Kidney (tissue), 14 donors: Measurements from ENCODE around the gene DENND1B. TPM values are rescaled to one million over a fixed set of nuclear protein-coding genes. Genes with fewer than 3 reads are reported as not detected.

Experiments used
- DNase-seq, 5 donors: peaks; one replicate each; pipeline ENCODE4 v3.0.0-alpha.2; 2013 to 2020
- FAIRE-seq: peaks from 2 replicates; lab custom pipeline; 2012; peaks lifted over from hg19 to GRCh38; lab: Jason Lieb, UNC
- H3K27ac ChIP-seq, 2 donors: one replicate each; pipeline ENCODE4 v1.7.0; 2013; ENCODE audit warnings: low read depth in 2 of 2, low read length in 2 of 2, inconsistent platforms in 1 of 2
- H3K27me3 ChIP-seq: one replicate; pipeline ENCODE4 v1.7.1; 2013; ENCODE audit warnings: low read length, inconsistent platforms; ENCODE audit not compliant: control insufficient read depth, insufficient read depth
- H3K36me3 ChIP-seq, 3 donors: one replicate each; pipeline versions ENCODE4 v1.7.0 to v1.7.1; 2013; ENCODE audit warnings: low read length in 3 of 3, control low read depth in 1 of 3, inconsistent platforms in 1 of 3; ENCODE audit not compliant: insufficient read depth in 3 of 3, control insufficient read depth in 2 of 3
- H3K4me1 ChIP-seq, 3 donors: one replicate each; pipeline versions ENCODE4 v1.7.0 to v1.7.1; 2013; ENCODE audit warnings: low read length in 3 of 3, inconsistent platforms in 1 of 3, low read depth in 1 of 3; ENCODE audit not compliant: control insufficient read depth in 2 of 3, insufficient read depth in 2 of 3
- H3K4me3 ChIP-seq, 3 donors: one replicate each; pipeline versions ENCODE4 v1.7.0 to v1.8.1; 2013; ENCODE audit warnings: low read length in 3 of 3, control low read depth in 1 of 3, inconsistent platforms in 1 of 3
- H3K9ac ChIP-seq, 3 donors: one replicate each; pipeline versions ENCODE4 v1.7.0 to v1.7.1; 2013; ENCODE audit warnings: low read length in 3 of 3, control low read depth in 1 of 3, inconsistent platforms in 1 of 3
- H3K9me3 ChIP-seq, 3 donors: one replicate each; pipeline versions ENCODE4 v1.7.0 to v1.7.1; 2013; ENCODE audit warnings: low read length in 3 of 3, control low read depth in 1 of 3, inconsistent platforms in 1 of 3; ENCODE audit not compliant: control insufficient read depth in 2 of 3, insufficient read depth in 1 of 3
- CTCF ChIP-seq: IDR thresholded peaks from 3 replicates; pipeline ENCODE4 v1.5.1; 2012; ENCODE audit warnings: mild to moderate bottlenecking, moderate library complexity, borderline replicate concordance; ENCODE audit not compliant: insufficient read depth; ENCODE audit errors: extremely low read depth
- intact Hi-C: fragments of 100-400 bp; cut with DNase I; formaldehyde crosslinking; loops from one replicate; pipeline ENCODE4 v1.11.1; 2022
- polyA plus RNA-seq: library from polyadenylated mRNA; stranded (reverse); fragments of 350-450 nt; fragmentation: Illumina TruSeq; extraction: RNeasy Lipid Tissue Mini Kit (QIAGEN cat#74804); gene quantifications from one replicate; pipeline ENCODE4 v1.2.3, GENCODE V29; 2014; ENCODE audit warnings: low read depth, low replicate concordance; ENCODE audit not compliant: insufficient read depth
- total RNA-seq: library from RNA; stranded (reverse); fragmentation: NEBNext Ultra II Directional; extraction: Animal tissue kit (Norgen Biotek cat#: 25700); gene quantifications from one replicate; pipeline ENCODE4 v1.2.1, GENCODE V29; 2021
- donor health status: control.
- donor health status: control.
- donor health status: control.
- donor health status: control.
- donor health status: control.
- donor health status: DM: yes; HTN: yes; CAD: no.
- donor health status: Normal renal cell carcinoma (clear cell type).

DENND1B gene
- total and polyA plus RNA-seq, 2 donors from 2014 or later = 3.1 to 20.6 TPM

GRCh38 chr1:197663162-197663953, 111.9 kb downstream of the DENND1B start:
- no peak for FAIRE-seq
- Histone ChIP-seq H3K36me3 (no peaks in the 10 kb centered on the region), H3K9me3 (no peaks in the 10 kb centered on the region), H3K27ac (no peak overlapping the region), H3K27me3 (no peaks in the 10 kb centered on the region), H3K4me1 (no peaks in the 10 kb centered on the region), H3K9ac (no peak overlapping the region), H3K4me3 (no peak overlapping the region)
- intact Hi-C loops = no loop called here
- TF ChIP-seq CTCF = no peak
- no peak for DNase-seq

- Histone ChIP-seq H3K36me3 (no peaks in the 10 kb centered on the region), H3K9ac (no peak overlapping the region), H3K4me1 (no peaks in the 10 kb centered on the region), H3K9me3 (no peaks in the 10 kb centered on the region), H3K4me3 (no peak overlapping the region), H3K27ac (no peak overlapping the region), H3K27me3 (no peaks in the 10 kb centered on the region)
- DNase-seq (no peak), FAIRE-seq (peak; percentile 3)
- no peak for TF ChIP-seq CTCF
- intact Hi-C loops = no loop called here
Measured at GRCh38 chr1:197660389-197660788, 114.9 kb downstream of the DENND1B start.

- intact Hi-C loops = no loop called here
Measured at GRCh38 chr1:197659171-197659570, 116.1 kb downstream of the DENND1B start.

More at GRCh38 chr1:197659171-197659570, 116.1 kb downstream of the DENND1B start:
- no peaks in the 10 kb centered on the region for H3K27me3 ChIP-seq
- H3K9me3 ChIP-seq = no peaks in the 10 kb centered on the region
- H3K4me3 ChIP-seq = peak overlapping the region in 1 of 3 donors; percentile 16
- no peak for TF ChIP-seq CTCF
- H3K27ac ChIP-seq = no peak overlapping the region
- DNase-seq = no peak
- FAIRE-seq = peak; percentile 45
- no peaks in the 10 kb centered on the region for H3K36me3 ChIP-seq
- no peaks in the 10 kb centered on the region for H3K4me1 ChIP-seq
- no peak overlapping the region for H3K9ac ChIP-seq
